Measurements from ENCODE around the gene NRCAM.

DNA sequence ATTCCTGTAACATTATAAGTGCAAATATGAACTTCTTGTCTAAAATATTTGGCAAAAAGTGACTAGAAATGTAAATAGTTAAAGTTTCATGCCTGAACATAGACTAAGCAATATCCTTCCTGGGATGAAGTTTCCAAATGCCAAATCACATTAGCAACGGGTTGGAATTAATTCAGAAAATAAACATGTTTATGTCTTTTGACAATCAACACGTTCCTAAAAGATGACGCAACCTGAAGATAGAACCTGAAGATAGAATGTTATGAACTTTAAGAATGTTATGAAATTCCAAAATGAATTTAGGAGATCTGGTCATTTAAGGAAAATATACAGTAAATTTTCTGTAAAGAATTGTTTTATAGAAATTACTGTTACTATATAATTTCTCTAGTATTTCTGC, 335.3 kb downstream of the NRCAM start:
- TF ChIP-seq POLR2A (IDR thresholded peaks at IDR 0.05; ENCODE audit: low read length) (no peak), GATA1 (IDR thresholded peaks at IDR 0.05; ENCODE audit: low read depth, low read length) (no peak)
